NCI-H82 (cell line): Measurements from ENCODE around the gene PHC2.

Experiments used
- DNase-seq: peaks from one replicate; lab custom pipeline; 2025; lab: John Stamatoyannopoulos, UW

Gene PHC2

DNA sequence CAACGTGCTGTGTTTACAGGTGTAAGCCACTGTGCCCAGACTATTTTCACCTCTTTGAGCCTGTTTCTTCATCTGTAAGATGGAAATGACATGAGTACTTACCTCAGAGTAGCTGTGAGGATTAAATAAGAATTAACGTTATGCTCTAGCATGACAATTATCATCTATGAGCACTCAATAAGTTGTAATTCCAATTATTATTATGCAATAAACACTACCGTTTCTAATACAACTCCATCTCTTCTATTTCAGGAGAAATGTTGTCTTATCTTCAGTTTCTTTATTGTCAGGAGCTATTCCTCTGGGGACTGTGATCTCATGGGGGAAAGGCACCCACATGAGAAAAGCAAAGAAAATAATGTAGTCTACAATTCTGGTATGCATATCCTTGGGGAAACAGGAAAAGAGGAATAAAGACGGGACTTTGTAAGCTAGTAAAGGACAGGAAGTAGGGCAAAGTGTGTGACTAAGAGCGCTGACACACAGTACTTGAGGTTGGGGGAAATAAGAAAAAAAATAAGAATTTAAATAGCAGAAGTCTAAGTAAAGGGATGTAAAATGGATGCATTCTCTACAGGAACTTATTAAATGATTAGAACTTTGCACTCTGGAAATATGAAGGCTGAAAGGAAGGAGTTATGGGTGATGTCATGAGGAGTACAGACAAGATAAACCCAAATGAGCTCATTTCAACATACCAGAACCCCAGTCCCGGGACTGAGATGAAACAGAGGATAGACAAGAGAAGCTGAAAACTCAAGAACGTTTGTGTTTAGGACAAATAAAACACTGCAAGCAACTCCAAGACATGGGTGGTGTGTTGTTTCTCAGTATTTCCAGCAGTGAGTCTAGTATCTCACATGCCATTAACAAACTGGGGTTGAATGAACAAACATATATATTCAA is 9.8 kb downstream of the PHC2 start:
- no peak for DNase-seq

DNA sequence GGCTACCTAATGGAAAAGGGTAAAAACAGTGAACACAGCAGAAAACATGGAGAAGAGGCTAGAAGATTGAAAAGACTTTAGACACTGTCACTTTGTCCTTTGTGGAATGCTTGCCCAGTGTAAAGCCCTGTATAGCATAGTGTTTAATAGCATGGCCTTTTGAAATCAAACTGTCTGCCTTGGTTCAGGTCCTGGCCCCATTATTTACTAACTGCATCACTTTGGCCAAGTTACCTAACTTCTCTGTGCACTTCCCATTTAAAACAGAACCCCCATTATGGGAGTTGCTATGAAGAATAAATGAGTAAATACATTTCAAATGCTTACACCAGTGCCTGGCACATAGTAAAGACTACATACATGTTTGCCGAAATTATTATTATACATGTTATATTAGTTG is 12.1 kb downstream of the PHC2 start:
- DNase-seq, result no peak

DNA sequence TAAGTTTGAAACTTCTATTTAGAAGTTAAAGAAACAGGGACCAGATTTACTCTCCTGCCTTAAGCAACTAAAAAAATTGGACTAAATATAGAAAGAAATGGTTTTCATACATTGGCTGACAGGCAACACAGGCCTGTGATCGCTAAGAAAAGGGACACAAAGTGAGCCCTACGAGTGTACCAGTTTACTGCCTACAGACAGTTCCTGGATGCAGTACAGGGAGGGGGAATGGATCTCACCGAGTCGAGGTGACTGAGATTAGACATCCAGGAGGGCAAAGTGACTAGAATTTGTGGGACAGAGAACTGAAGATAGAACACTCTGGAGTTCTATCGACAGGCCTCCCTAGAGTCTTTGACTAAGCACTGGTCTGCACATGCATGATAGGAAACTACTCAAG is 16.0 kb downstream of the PHC2 start:
- DNase-seq, result no peak

DNA sequence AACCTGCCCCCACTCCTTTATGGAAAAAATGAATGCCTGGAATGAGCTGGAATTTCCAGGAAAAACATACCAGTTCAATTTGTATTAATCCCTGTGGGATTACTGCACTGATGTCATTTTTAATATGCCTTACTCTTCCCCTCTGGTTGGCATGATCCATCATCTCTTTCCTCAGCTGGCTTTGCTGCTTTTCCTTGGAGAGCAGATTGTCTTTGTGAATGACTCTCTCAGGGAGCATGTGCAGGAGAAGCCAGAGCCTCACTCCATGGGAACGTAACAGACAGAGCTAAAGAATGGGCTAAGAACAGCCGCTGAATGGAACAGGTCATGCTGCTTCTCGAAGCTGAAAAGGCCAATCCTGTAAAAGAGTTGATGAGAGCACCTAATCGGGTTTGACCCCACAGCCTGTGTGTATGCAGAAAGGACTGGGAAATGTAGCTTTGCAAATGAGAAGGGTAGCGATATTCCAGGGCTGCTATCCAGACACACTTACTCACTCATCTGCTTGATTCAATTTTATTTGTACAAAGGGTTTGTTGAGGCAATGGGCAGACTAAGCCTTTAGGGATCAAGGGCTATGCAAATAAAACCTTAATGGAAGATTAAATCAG is 20.7 kb downstream of the PHC2 start:
- DNase-seq, result peak; percentile 84

DNA sequence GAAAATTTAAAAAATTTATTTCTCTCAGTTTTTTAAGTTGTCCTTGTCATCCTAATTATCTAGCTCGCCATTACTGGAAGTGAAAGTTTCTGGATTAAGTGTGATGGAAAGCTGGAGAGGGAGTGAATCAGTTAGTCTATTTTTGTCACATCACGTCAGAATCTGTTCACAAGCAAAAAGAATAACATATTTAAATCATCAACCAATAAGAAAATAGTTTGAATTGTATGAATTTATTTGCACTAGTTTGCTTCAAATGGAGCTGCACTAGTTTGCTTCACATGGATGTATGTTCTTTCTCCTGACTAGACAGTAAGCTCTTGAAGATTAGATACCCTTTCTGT is 22.8 kb downstream of the PHC2 start:
- no peak for DNase-seq

DNA sequence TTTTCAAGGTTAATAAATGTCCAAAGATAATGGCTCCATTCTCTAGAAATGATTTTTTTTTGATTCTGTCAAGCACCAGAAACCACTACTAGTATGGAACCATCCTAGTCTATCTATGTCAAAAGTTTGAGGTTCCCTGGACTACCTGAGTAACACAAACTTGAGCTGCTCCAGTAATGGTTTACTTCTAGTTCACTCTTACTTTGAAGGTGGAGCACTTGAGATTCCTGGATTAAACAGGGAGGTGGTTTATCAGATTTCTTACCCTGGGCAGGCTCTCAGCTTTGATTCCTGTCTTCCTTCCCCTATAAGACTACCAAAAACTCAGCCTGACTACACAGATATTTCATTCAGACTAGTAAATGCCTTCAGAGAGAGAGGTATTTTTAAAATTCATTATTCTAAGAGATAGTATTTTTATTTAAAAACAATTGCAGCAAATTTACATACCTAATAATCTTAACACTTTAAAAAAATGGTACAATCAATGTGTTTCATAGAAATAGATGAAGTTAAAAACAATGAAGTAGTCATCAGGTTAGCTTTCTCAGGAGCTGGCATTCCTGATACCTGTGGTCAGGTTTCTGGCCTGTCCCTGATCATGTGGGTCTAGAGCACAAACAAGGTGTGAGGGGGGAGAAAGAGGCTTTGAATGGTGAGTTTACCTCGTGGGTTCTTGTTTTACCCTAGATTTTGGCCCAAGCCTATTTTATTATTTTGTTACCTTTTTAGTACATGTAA is 23.4 kb downstream of the PHC2 start:
- no peak for DNase-seq

DNA sequence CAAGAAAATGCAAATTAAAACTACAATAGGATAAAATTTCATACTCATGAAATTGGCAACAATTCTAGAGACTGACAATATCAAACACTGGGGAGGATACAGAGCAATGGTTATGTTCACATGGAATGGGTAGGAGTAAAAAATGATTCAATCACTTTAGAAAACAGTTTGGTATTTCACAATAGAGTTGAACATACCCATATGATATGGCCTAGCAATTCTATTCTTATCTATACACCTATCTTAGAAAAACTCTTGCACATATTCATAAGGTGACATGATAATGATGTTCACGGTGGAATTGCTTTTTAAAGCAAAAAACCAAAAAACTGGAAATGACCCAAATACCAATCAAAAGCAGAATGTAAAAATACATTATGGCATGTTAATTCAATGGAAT is 28.7 kb downstream of the PHC2 start:
- no peak for DNase-seq

DNA sequence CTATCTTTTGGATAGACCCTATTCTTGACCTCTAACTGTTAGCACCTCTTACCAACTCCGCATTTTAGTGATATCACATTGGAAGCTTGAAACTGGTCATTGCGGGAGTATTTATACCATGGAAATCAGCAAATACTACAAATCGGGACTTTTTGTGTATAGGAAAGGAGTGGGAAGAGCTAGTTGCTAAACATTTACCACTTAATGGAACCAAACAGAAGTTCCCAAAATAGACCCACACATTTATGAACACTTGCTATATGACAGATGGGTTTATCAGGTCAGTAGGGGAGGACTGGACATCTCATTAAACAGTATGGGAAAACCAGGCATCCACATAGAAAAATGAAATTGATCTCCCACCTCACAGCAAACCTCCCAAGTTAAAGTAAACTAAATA is 29.4 kb downstream of the PHC2 start:
- no peak for DNase-seq

DNA sequence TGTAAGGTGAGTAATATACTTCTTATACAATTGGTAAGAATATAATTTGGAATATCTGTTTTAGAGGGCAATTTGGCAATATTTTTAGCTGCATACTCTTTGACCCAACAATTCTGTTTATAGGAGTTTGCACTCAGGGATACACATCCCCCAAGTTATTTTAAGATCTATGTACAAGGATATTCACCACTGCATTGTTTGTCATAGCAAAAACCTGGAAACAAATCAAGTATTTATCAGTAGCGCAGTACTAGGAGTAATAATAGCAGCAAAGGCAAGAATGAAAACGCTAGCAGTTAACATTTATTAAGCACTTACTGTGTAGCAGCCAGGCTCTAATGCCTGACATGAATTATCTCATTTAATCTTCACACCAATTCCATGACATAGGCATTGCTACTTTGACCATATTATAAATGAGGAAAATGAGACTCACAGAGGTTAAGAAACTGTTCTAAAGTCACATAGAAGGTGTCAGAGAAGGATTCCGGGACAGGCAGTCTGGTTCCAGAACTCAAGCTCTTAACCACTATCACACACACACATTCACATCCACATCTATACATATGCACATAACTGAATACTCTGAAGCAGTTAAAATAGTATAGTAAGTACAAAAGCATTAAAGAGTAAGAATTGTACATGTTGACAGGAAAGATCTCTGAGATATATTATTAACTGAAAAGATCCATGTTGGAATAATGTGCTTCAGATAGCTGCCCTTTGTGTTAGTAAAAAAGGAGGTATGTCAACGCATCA is 30.6 kb downstream of the PHC2 start:
- no peak for DNase-seq

DNA sequence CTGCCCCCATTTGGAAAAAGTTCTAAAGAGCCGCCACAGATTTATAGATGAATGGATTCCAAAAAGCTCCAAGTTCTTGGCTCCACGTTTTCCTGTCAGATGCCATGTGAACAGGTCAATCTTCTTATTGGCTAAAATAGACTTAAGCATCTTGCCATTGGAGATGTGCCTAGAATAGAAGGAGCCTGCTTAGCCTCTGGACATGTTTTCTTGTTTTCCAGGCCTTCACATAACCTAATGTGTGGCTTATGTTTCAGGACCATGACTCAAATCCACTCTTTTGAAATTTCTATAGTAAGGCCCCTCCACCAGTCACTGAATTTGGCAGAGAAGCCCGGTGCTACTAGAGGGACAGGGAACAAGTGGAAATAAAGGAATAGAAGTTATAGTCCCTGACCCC is 31.5 kb downstream of the PHC2 start:
- DNase-seq, result peak; percentile 26

DNA sequence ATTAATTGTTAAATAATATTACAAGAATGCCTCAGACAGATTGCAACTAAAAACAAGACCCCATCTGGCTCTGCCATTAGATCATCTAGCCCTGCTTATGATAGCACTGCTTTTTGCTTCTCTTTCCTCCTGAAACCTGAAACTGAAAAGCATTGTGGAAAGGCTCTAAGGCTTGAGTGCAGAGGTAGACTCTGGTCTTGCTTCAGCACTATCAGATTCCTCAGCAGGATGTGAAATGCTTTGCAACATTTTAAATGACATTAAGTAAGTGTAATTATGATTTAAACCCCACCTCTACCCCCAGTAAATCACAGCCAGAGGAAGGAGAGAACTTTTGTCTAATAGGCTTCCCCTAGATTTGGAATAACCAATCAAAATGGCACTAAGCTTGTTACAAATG is 32.9 kb downstream of the PHC2 start:
- peak; percentile 75 for DNase-seq

DNA sequence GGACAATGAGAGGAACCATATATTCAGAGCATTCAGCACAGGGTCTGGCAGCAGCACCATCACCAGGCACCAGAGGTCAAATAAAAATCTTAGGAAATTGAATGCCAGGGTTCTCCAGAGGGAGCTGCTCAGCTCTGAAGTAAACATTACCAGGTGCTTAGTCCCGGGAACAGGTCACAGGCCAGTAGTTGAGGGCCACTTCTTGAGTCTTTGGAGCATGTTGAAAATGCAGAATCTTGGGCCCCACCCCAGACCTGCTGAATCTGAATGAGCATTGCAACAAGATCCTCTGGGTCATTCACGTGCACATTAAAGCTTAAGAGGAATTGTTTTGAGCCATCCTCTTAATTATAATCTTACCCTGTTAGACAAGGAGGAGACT is 33.8 kb downstream of the PHC2 start:
- DNase-seq, result no peak

DNA sequence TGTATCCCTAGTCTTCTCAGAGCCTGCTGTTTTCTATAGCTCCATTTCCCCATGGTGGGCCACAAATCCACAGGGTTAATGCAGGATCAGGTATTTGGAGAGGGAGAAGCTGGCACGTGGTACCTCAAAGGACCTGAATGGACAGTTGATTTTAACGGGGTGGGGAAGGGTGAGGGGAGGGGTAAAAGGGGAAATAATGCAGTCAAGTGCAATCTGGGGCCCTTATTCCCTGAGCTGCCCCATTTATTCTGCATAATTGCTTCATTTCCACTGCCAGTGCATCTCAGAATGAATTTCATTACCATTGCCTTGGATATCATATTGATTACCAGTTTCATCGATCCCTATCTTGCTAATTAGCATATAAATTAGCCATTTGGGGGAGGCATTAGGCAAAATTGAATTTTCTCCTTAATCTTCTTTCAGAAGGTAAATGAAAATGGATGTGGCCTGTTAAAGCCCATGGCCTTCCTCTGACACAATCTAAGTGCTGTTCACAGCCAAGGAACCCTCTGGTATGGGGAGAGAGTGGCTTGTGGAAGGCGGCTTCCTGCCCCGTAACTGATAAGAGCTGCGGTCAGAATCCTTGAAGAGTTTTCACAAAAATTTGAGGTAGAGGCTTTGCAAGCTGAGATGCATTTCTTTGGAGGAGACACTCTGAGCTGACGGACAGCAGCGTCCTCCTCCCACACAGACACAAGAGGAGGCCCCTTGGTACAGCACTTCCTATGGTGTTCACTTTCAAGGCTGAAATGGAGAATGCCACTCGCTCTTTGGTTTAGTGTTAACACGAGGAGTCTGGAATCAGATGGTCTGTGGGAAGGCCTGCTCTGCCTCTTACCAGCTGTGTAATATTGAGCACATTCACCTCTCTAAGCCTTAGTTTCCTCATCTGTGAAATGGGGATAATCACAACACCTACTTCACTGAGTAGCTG is 34.4 kb downstream of the PHC2 start:
- DNase-seq, result no peak

DNA sequence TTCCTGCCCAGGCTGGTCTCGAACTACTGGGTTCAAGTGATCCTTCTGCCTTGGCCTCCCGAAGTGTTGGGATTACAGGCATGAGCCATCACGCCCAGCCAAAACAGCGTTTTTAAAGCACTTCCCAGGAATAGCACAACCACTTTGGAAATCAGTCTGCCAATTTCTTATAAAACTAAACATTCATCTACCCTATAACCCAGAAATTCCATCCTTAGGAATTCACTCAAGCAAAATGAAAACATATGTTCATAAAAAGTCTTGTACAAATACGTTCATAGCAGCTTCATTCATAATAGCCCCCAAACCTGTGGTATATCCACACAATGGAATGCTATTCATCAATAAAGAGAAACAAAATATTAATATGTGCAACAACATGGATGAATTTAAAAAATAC is 36.1 kb downstream of the PHC2 start:
- no peak for DNase-seq

DNA sequence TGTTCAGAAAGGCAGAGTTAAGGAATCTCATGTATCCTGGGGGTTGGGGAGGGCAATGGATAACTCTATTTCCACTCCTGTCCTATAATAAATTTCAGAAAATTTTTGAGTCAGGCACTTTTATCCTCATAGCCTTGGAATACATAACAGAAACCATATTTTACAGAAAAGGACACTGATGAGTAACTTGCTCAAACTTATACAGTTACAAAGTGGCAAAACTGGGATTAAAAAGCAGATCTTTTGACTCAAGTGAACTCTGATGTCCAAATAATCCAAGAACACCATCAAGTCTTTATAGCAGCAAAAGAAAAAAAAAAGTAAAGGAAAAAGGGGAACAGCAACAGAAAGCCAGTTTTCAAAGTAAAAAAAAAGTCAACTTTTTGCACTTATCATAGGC is 36.9 kb downstream of the PHC2 start:
- no peak for DNase-seq

DNA sequence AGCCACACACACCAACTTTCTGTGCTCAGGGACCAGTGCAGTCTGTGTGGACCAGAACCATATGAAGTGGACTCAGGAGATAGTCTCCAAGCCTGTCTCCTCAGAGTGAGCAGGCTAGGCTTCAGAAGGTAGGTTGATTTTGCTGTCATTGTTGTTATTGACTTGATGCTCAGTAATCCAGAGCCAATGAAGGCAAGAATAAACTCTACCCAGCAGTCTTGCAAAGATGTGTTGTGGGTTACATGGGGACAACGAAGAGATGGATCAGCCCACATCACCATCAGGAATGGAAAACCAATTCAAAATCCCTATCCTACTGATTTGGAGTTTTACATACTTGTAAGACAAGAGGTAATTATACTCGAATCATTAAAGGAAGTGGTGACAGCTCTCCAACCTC is 37.4 kb downstream of the PHC2 start:
- no peak for DNase-seq

DNA sequence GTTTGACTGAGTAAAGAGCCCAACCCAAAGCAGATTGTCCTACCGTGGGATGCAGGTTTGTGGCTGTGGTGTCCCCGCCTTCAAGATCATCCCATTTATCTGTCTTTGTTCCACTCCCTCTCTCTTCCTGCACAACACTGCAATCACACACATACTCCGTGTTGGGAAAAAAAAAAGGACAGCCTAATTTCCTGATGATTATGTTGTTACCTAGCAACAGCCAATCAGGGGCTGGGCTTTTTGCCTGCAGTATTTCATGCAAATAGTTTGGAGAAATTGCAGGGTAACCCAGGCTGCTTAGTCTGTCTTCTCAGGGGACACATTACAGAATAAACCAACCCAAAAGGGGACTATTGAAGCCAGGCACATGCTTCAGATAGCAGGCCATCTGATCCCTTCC is 38.3 kb downstream of the PHC2 start:
- DNase-seq, result no peak

DNA sequence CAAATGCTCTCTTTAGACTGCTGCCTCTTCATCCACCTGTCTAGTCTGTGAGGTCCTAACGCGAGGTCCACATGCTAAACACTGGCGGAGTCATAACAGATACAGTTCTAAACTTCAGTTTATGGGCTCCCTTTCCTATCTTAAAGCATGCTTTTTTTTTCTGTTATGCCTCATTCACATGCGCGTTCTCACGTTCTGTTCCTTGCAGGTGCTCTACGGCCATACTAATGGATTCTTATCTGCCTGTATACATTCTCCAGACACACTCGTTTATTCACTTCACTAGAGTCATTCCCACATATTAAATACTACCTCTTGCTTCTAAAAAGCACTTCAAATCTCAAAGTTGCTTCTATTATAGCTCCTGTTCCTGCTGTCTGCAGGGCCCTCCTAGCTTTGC is 38.7 kb downstream of the PHC2 start:
- no peak for DNase-seq

DNA sequence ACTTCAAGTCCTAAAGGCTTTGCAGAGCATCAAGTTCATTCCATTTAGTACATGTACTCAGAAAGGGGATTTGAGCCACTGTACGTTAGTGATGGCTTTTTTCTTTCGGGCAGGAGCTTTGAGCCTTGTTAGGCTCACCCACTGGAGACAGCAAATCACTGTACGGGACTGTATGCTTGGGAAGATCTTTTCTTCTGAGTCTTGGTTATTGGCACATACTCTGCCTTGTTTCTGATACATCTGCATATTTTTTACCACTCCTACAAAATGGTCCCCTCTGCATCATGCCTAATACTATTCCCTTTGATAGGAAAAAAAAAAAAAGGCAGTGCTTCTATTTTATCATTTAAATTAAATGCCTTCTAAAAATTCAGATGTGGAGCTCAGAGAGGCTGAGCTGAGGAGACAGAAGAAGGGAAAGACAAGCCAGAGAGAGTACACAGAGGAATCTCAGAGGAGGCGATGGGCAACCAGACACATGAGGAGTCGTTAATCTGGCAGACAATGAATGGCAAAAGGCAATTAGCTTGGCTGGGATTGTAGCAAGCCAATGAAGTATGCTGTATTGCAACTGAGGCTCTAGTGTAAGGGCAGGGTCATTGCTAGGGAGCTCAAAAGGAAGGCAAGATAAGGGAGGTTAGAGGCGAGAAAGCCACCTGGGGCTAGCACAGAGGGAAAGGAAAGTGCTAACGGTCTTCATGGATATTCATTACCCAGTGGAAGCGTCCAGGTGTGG is 39.4 kb downstream of the PHC2 start:
- DNase-seq, result peak; percentile 47

DNA sequence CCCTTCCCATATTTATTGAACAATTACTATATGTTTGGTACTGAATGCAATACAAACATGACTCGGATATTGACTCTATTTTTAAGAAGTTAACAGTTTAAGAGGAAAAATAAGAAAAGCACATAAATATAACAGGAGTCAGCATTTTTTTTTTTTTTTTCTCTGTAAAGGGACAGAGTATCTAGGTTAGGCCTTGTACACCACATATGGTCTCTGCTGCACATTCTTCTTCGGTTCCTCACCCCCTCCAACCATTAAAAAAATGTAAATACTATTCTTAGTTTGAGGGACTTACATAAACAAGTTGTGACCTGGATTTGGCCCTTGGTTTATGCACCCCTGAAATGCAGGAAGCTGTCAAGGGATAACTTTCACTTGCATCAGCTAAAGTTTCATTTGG is 40.4 kb downstream of the PHC2 start:
- no peak for DNase-seq
